DND-41 (cell line): Measurements from ENCODE around the gene NRDC.

ENCODE experiments used
- ATAC-seq: fragments of 200-7000 bp; cut with Tn5 transposase; 3 replicates; pipeline ENCODE4 v1.9.1; 2021; ENCODE audit warnings: low read depth; ENCODE audit not compliant: insufficient read depth
- DNase-seq: peaks from one replicate; pipeline ENCODE4 v3.0.0-alpha.2; 2020
- H2AFZ ChIP-seq: 2 replicates; pipeline ENCODE4 v1.6.0; 2012; ENCODE audit warnings: low read depth, low read length
- H3K27ac ChIP-seq: 2 replicates; pipeline ENCODE4 v1.5.1; 2012; ENCODE audit warnings: low read length, inconsistent platforms
- H3K27me3 ChIP-seq: fragments of 200-600 bp; sonication (generic); 2 replicates; pipeline ENCODE4 v1.6.0; 2012; ENCODE audit warnings: low read length, mild to moderate bottlenecking, inconsistent platforms; ENCODE audit not compliant: insufficient read depth, poor library complexity
- H3K36me3 ChIP-seq: 2 replicates; pipeline ENCODE4 v1.5.1; 2012; ENCODE audit warnings: low read length, inconsistent platforms; ENCODE audit not compliant: insufficient read depth
- H3K4me1 ChIP-seq: 2 replicates; pipeline ENCODE4 v1.5.1; 2012; ENCODE audit warnings: mild to moderate bottlenecking, low read length; ENCODE audit not compliant: insufficient read depth
- H3K4me2 ChIP-seq: 2 replicates; pipeline ENCODE4 v1.6.0; 2012; ENCODE audit warnings: mild to moderate bottlenecking, moderate library complexity, low read length, inconsistent platforms; ENCODE audit not compliant: insufficient read depth
- H3K4me3 ChIP-seq, 2 experiments: fragments of 200-600 bp in 1 of 2; shearing (Covaris generic) in 1 of 2; 2 replicates each; pipeline ENCODE4 v1.5.1; 2012 to 2016; ENCODE audit warnings: inconsistent platforms in 2 of 2, low read length in 2 of 2, mild to moderate bottlenecking in 2 of 2, low read depth in 1 of 2, moderate library complexity in 1 of 2
- H3K79me2 ChIP-seq: 2 replicates; pipeline ENCODE4 v1.6.0; 2012; ENCODE audit warnings: low read length, inconsistent platforms; ENCODE audit not compliant: insufficient read depth
- H3K9ac ChIP-seq: 2 replicates; pipeline ENCODE4 v1.6.0; 2012; ENCODE audit warnings: low read depth, mild to moderate bottlenecking, inconsistent platforms, low read length, moderate library complexity
- H3K9me3 ChIP-seq: 2 replicates; pipeline ENCODE4 v1.5.1; 2012; ENCODE audit warnings: low read length, moderate library complexity, mild to moderate bottlenecking, inconsistent platforms; ENCODE audit not compliant: insufficient read depth, severe bottlenecking
- H4K20me1 ChIP-seq: 2 replicates; pipeline ENCODE4 v1.6.0; 2012; ENCODE audit warnings: low read length; ENCODE audit not compliant: insufficient read depth
- EZH2 ChIP-seq: IDR thresholded peaks from 3 replicates; pipeline ENCODE4 v1.6.1; 2012; ENCODE audit warnings: borderline replicate concordance, low read depth, mild to moderate bottlenecking, moderate library complexity, low read length, inconsistent platforms; ENCODE audit not compliant: severe bottlenecking
- TF ChIP-seq, protein P1 (sequence below): IDR thresholded peaks from 2 replicates; pipeline ENCODE4 v1.5.1; 2012; ENCODE audit warnings: borderline replicate concordance, low read length, moderate library complexity, mild to moderate bottlenecking; ENCODE audit not compliant: poor library complexity, severe bottlenecking; ENCODE audit errors: extremely low read depth

Gene NRDC

DNA sequence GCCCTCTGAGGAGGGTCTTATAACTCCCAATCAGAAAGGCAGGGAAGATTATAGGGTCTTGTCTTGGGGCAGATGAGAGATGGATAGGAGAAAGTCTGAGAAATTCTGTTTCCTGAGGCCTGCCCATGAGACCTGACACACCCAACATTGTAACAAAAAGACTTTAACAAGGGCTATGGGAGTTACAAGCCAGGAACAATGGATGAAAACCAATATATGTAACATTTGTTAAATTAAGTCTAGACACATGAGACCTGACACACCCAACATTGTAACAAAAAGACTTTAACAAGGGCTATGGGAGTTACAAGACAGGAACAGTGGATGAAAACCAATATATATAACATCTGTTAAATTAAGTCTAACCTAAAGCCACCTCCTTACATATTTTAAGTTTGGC is 21.8 kb downstream of the NRDC start:
- Histone ChIP-seq H2AFZ (no peak overlapping the region), H3K9me3 (no peaks in the 10 kb centered on the region), H3K36me3 (peaks cover 22% of the 10 kb centered on the region), H4K20me1 (peaks cover 11% of the 10 kb centered on the region; the same call in 1 of the 2 replicates), H3K4me2 (no peak overlapping the region), H3K4me1 (no peaks in the 10 kb centered on the region), H3K9ac (no peak overlapping the region), H3K4me3 (no peak overlapping the region), H3K79me2 (peaks cover 45% of the 10 kb centered on the region), H3K27me3 (no peaks in the 10 kb centered on the region), H3K27ac (no peak overlapping the region)
- ATAC-seq (no peak), DNase-seq (no peak)
- TF ChIP-seq, protein P1, sequence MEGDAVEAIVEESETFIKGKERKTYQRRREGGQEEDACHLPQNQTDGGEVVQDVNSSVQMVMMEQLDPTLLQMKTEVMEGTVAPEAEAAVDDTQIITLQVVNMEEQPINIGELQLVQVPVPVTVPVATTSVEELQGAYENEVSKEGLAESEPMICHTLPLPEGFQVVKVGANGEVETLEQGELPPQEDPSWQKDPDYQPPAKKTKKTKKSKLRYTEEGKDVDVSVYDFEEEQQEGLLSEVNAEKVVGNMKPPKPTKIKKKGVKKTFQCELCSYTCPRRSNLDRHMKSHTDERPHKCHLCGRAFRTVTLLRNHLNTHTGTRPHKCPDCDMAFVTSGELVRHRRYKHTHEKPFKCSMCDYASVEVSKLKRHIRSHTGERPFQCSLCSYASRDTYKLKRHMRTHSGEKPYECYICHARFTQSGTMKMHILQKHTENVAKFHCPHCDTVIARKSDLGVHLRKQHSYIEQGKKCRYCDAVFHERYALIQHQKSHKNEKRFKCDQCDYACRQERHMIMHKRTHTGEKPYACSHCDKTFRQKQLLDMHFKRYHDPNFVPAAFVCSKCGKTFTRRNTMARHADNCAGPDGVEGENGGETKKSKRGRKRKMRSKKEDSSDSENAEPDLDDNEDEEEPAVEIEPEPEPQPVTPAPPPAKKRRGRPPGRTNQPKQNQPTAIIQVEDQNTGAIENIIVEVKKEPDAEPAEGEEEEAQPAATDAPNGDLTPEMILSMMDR = no peak
- no peak for TF ChIP-seq EZH2

DNA sequence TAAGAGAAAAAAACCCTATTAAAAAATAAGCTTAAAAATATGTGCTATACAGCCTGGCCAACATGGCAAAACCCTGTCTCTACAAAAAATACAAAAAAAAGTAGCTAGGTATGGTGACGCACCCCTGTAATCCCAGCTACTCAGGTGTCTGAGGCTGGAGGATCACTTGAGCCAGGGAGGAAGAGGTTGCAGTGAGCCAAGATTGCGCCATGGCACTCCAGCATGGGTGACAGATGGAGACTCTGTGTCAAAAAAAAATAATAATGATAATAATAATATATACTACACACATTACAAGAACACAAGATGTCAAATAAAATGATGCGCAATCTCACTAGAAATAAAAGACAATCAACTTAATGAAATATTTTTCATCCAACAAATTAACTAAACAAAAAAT is 22.9 kb downstream of the NRDC start:
- Histone ChIP-seq H3K4me3 (no peak overlapping the region), H3K79me2 (peaks cover 41% of the 10 kb centered on the region), H3K4me2 (no peak overlapping the region), H4K20me1 (peaks cover 11% of the 10 kb centered on the region; the same call in 1 of the 2 replicates), H3K27me3 (no peaks in the 10 kb centered on the region), H3K9ac (no peak overlapping the region), H3K4me1 (no peaks in the 10 kb centered on the region), H3K27ac (no peak overlapping the region), H2AFZ (no peak overlapping the region), H3K36me3 (peaks cover 19% of the 10 kb centered on the region), H3K9me3 (no peaks in the 10 kb centered on the region)
- ATAC-seq = no peak
- TF ChIP-seq EZH2 = no peak
- TF ChIP-seq, protein P1 = no peak
- DNase-seq = no peak

DNA sequence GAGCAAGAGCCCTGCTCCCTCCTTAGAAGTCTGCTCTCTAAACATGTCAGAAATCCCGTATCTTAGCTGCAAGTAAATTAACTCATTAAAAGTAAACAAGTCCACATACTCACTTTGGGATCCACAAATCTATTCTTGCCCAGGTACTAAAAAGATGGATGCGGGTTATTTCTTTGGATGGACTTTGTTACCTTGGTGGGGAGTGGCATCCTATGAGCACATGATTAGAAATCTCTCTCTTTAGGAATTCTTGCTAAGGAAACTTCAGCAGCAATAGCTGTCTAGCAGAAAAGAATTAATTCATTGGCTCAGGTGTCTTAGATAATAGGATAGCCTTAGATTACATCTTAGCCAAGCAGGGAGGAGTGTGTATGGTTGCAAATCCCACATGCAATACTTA is 25.2 kb downstream of the NRDC start:
- H3K4me3 ChIP-seq = no peak overlapping the region
- H4K20me1 ChIP-seq = peaks cover 6% of the 10 kb centered on the region; the same call in 1 of the 2 replicates
- no peak overlapping the region for H3K9ac ChIP-seq
- H3K4me1 ChIP-seq = no peaks in the 10 kb centered on the region
- no peak overlapping the region for H3K27ac ChIP-seq
- H3K36me3 ChIP-seq = peaks cover 19% of the 10 kb centered on the region
- DNase-seq (no peak), ATAC-seq (no peak)
- TF ChIP-seq EZH2 = no peak
- TF ChIP-seq, protein P1 = no peak
- H3K27me3 ChIP-seq = no peaks in the 10 kb centered on the region
- no peaks in the 10 kb centered on the region for H3K9me3 ChIP-seq
- H2AFZ ChIP-seq = no peak overlapping the region
- H3K79me2 ChIP-seq = peaks cover 28% of the 10 kb centered on the region
- no peak overlapping the region for H3K4me2 ChIP-seq
